AML-193 (cell line): ENCODE data around the gene AKIRIN2.
"Not testable (repeated sequence)": the region's sequence is repeated elsewhere in the genome, so short reads cannot be mapped to it uniquely, and the experiment has no call there.

Experiments
- DNase-seq, 2 experiments: peaks; one replicate each; lab custom pipeline; 2025; lab: John Stamatoyannopoulos, UW

Gene AKIRIN2

DNA sequence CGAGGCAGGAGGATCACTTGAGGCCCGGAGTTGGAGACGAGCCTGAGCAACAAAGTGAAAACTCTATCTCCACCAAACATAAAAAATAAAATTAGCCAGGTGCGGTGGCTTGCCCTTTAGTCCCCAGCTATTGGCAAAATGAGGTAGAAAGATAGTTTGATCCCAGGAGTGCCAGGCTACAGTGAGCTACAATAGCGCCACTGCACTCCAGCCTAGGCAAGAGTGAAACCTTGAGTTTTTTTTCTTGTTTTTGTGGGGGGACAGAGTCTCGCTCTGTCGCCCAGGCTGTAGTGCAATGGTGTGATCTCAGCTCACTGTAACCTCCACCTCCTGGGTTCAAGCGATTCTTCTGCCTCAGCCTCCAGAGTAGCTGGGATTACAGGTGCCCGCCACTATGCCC is 14.1 kb downstream of the AKIRIN2 start:
- not testable (repeated sequence) for DNase-seq

DNA sequence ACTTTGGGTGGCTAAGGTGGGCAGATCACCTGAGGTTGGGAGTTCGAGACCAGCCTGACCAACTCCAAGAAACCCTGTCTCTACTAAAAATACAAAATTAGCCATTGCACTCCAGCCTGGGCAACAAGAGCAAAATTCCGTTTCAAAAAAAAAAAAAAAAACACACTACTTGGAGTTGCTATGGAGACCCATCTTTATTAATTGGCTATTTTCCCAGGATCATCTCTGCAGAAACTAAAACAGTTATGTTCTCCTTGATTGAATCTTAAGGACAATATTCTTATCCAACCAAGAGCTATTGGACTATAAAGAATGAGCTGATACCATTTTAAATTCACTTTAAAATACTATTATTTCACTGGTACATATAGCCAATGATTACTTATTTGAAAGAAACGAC is 14.7 kb downstream of the AKIRIN2 start:
- DNase-seq = no peak

DNA sequence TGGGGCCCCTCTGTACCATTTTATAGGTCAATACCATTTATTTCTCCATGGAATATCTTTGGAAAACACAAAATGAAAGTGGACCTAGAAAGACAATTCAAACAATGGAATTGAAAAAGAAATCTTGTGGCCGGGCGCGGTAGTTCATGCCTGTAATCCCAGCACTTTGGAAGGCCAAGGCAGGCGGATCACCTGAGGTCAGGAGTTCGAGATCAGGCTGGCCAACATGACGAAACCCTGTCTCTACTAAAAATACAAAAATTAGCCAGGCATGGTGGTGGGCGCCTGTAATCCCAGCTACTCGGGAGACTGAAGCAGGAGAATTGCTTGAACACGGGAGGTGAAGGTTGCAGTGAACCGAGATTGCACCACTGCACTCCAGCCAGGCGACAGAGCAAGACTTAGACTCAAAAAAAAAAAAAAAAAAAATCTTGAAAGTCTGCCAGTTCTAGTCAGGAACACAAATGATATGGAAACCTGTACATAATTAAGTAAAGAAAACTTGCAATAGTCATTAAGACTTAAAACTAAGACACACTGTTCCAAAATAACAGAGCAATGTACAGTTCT is 15.3 kb downstream of the AKIRIN2 start:
- DNase-seq = not testable (repeated sequence)

DNA sequence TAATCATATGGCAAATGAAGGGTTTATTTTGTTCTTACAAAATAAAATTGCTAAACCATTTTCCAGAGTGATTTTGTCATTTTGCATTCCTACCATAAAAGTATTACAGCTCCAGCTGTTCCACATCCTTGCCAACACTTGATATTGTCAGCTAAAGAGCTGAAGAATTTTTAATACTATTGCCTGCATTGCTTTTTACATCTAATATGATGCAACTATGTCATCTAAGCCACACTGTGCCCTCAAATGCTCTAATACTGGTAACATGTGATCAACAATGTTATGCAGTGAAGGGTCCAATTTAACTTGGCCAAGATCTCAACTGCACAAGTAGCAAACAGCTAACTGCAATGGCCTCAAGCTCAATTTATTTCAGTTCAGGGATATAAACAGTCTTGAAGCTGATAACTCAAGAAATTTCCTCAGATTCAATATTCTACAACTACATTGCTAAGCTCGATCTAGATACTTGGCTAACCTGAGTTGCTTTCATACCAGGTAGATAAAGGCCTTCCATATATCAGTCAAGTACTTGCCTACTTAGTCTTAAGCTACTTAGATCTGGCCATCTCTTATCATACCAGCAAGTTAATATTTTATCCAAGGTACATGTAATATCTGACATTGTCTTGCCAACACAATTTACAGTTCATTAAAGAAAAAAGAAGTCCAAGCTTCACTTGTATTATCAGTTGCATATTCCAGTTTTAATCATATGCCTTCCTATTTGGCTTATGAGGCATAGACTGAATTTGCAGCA is 17.0 kb downstream of the AKIRIN2 start:
- no peak for DNase-seq

DNA sequence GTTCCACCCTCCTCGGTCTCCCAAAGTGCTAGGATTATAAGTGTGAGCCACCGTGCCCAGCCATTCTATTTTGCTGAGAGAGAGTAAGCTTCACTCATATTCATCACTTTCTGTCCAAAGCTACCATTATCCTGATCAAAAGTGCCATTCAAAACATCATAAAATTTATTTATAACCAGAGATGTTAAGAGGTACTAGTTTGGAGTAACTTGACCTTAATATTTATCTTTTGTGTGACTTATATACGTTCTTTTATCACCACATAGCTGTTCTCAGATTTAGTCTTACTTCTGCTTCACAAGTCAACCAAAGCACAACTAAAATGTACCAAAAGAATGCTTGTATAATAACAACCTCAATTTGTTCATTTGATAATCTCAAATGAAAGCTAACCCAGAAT is 18.1 kb downstream of the AKIRIN2 start:
- DNase-seq = no peak

DNA sequence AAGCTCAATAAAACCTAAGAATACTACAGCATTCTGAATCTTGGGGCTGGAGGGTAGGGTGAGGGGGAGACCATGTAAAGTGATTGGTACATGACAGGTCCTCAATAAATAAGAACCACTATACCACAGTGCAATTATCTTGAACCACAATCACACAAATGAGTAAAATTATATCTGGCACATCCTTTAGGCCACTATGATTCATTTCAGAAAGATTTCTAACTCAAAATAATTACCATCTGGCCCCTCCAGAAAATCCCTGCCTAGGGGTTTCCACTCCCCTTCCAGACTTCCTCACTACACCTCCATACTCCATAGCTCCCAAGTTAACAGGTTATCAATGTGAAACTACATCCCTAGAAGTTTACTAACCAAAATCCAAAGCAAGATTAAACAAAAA is 19.7 kb downstream of the AKIRIN2 start:
- DNase-seq = no peak

DNA sequence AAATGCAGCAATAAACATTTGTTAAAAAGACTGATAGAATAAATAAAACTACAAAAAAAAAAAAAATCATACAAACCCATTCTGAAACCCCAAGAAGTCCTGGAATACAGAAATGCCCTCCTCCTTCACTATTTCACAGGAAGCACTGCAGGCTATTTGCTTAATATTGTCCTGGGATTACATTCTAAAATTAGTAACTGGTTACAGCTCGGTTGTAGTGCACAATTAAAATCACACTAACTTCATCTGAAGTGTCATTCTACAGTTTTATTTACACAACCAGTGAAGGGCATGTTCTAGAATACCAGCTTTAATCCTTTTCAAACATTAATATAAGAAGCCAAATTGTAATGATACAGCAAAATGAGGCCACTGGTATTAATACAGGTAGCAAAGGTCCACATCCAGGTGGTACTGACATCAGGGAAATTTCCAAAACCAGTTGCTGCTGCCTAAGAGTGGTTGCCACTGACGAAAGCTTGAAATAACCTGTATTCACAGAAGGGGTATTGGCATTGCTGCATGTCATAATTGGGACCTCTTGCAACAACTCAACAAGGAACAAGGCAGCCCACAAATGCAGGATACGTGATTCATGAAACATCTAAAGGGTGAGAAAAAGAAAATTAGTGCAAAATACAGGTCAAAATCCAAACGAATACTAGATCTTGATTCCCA is 26.9 kb downstream of the AKIRIN2 start:
- no peak for DNase-seq

DNA sequence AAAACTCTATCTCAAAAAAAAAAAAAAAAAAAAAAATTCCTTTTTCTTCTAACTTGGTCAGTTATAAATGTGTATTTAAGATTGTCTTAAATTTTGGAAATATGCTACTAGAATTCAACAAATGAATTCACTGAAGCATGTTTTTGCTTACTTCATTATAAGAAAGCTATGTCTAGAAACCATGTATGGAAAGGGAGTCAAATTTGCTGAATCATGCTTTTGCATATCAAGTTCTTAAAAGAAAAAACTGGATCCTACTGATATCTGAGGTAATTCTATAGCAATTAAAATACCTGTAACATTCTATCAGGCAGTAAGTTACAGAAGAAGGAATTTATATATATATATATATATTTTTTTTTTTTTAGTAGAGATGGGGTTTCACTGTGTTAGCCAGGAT is 27.7 kb downstream of the AKIRIN2 start:
- DNase-seq = no peak

DNA sequence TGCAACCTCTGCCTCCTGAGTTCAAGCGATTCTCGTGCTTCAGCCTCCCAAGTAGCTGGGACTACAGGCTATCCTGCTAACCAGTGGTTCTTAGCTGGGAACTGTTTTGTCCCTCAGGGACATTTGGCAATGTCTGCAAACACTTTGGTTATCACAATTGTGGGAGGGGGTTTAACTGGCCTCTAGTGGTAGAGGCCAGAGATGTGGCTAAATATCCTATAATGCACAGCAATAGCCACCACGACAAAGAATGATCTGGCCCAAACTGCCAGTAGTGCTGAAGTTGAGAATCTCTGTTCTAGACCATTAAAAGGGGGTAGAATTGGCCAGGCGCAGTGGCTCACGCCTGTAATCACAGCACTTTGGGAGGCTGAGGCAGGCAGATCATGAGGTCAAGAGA is 28.8 kb downstream of the AKIRIN2 start:
- DNase-seq = no peak

DNA sequence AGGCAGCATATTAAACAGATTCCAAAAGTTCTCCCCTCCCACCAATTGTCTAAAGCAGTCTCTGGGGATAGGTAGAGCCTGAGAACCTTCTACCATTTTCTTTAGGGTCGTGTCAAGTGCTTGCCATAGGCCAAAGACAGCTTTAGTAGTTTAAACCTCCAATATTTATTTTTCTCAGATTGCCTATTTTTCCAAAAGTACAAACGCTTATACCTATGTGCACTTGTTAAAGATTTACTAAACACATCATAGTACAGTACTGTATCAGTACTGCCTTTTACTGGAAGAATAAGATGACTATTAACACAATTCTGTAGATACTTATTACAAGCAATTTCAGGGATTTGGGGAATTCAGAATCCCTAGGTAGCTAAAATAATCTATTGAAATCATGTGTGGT is 29.4 kb downstream of the AKIRIN2 start:
- no peak for DNase-seq

DNA sequence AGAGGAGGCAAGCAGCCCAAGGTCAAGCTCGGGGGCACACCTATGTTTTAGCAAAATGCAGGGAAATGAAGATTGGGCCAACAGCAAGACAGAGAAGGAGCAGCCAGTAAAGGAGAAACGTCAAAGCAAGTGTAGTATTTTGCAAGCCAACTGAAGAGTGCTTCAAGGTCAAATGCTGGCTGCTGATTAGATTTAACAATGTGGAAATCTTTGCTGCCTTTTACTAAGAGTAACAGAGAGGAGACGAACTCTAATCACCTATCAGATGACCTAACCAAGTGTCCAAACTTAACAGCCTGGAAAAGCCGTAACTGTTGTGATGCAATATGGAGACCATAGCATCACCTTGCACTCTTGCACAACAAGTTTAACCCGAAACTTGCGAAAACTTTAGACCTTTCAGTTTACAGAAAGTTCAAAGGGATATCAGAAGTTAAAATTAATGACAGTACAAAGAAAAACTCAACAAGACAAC is 30.4 kb downstream of the AKIRIN2 start:
- peak; percentile 83 to 88 for DNase-seq

DNA sequence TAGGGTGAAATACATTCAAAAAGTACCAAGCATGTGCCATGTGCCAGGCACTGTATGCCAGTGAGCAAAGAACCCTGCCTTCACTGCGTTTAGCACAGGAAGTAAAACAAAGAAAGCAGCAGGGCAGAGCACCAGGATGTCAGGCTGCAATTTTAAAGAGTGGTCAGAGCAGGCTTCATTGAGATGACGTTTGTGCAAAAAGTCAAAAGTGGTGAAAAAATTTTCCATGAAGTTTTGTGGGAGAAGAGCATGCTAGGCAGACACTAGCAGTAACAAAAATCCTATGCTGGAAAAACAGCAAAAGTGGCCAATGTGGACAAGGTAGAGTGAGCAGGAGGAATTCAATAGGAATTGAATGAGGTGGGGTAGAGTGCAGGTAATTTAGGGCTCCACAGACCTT is 31.3 kb downstream of the AKIRIN2 start:
- DNase-seq = no peak

DNA sequence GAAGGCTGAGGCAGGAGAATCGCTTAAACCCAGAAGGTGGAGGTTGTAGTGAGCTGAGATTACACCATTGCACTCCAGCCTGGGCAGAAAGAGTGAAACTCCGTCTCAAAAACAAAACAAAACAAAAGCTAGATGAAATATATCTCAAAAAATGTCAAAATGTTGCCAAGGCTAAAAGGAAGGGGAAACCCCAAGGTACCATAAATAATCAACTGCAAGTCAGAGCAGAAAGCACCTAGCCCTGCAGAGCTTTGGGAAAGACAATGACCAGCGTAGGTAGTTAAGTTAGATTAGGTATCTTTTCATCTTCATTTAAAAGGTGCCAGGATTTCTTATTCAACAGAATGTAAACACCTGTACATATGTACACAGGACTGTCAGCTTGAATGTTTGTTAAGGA is 33.0 kb downstream of the AKIRIN2 start:
- no peak for DNase-seq

DNA sequence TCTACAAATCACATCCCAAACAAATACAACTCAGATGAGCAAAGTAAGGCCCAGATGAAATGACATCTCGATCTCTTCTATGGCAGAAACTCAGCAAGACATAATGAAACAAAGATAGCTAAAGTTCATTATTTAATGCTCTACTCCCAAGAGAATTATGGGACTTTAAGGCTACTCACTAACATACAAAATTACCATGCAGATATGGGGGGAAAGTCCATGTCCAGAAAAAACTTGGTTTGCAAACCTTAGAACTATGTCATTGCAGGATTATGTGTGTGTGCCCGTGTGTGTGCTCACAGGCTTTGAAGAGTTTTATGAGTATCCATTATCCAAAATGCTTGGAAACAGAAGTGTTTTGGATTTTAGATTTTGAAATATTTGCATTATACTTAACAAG is 34.0 kb downstream of the AKIRIN2 start:
- no peak for DNase-seq

DNA sequence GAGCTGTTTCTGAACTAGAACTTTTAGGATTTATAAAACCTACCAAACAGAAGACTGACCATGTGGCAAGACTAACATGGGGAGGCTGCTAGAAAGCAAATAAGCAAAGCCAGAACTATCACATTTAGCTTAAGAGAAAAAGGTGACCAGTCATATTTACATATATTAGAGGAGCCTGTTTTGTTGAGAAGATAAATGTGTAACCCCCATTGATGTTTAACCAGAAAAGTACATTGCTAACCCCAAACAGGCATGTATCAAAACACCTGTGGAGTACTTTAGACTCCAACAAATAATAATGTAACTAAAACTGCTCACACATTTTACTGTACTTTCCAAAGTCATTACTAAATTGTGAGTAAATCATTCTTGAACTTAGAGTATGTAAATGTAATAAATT is 35.0 kb downstream of the AKIRIN2 start:
- DNase-seq = no peak

DNA sequence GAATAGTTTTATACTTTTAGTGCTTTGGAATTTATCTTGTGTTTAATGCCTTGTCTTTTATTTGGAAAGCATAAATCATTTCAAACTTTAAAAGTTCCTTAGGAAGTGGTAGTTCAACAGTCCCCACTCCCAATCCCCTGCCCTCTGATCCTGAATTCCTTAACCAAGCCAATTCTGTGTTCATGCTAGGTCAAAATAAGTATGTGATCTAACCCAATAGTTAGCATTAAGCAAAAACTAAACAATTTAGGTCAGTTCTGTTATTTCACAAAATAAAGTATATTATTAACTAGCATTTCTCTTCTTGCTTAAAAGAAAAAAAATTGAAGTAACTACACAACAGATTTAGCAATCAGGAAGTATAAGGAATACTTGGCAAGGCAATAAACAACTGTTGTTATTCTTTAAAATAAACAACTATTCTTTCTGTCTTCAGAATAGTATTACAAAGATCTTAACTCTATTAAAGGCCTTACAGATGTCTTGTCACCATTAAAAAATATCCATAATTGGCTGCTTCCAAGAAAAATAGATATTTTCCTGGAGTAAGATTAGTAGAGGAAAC is 37.0 kb downstream of the AKIRIN2 start:
- DNase-seq = no peak

DNA sequence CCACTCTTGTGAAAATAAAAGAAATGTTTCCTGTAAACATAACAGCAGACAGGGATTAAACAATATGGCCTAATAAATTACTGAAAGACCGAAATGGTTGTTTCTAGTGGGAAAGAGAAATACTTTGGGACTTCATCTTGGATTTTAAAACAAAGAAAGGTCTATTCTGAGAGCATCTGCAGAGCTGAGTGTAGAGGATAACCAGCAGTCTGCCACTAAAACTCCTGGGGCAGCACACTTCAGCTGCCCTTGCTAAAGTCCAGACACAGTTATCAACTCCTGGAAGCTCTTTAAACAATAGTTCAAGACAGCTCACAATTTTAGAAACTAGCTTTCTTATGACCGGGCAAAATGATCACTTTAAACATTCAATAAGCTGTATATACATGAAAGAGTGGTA is 38.6 kb downstream of the AKIRIN2 start:
- DNase-seq = no peak

DNA sequence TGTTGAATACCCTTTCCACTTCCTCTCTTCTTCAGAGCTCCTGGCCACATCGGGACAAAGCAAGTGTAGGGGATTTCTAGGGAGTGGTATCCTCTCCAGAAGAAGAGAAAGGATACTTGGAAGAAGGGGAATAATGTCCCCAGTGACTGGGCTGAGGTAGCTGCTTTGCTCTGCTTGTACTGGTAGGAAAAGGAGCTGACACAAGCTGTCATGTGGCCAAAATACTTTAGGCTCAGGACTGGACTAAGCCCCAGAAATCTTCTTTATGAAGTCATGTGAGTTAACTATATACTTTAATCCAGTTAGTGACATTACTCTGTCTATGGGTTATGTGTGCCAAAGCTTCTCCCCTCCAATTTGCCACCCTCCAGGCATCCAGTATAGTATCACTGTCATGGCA is 40.5 kb downstream of the AKIRIN2 start:
- DNase-seq = no peak

DNA sequence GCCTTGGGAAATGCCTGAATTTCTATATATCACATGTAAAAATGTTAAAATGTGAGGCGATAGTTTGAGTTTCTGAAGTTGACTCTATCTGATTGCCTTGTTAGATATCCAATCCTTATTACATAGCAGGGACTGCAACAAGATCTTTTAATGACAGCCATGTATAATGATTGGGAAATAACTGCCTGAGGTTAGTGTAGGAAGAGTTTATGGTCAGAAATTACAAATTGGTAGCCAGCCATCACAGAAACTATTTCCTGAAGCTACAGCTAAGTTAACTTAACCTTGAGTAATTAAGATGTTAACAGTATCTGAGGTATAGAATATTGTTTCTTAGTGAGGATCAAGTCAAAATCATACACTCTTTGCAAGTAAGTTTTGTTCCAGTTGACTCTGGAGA is 41.0 kb downstream of the AKIRIN2 start:
- peak; percentile 85 to 87 for DNase-seq

DNA sequence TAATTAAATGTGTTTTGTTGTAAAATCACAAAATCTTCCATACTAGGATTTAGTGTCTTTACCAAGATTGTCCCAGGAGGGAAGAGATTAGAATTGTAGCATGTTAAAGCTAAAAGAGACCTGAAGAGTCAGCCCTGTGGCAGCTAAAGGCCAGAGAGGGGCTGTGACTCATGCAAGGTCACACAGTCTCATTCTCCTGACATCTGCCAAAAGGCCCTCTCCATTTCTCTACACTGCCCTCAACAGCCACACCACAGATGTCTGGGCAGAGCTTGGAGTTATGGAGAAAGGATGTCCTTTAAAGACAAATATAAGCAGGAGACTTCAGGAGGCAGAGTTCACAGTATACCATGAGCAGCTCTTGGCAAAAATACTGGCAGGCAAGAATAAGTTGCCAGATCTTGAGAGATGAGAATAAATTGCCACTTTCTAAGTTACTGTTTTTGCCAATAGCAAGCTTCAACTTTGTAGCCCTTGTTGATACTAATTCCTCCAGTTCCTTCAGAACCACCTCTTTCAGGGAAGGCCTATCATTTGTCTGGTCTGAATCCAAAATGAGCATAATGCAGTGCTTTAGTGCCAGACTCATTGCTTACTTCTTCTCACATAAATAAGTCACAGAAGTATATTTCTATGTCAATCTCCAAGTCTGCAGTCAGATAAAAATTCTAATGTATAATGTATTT is 41.7 kb downstream of the AKIRIN2 start:
- DNase-seq = peak in 1 of 2 experiments; percentile 13

DNA sequence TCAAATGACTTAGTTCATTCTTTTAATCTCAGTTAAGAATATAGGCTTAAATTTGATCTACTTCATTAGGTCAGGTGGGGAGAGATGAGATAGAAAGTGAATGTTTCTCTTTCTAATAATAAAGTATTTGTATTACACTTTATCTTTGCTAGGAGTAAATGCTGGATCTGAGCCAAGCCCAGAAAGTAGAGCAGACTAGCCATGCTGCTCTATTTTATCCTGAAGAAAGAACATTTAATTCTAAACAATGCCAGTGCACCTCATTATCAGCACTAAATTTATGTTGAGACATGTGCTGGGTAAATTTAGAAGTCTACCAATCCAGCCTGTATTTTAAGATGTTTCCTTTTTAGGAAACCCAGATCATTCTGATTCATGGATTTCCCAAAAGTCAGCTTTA is 43.5 kb downstream of the AKIRIN2 start:
- DNase-seq = no peak

DNA sequence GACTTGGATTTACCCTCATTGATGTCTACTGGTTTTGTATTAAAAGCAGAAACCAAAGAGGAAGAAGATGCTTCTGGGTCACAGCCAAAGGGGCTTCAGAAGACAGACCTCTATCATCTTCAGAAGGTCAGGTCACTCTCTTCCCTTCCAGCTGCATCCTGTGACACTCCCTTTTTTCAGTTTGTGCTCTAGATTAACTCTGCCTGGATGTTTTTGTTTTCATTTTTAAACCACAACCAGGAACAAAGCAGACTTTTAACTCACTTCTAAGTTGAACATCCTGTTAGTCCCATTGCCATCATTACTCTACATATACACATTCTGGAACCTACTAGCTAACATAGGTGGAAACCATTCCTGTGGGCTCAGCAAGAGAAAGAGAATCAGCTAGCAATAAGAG is 45.2 kb downstream of the AKIRIN2 start:
- DNase-seq = no peak
